NCI-H2107 treated with DMSO at 0.1 percent for 48 hours (cell line): ENCODE measurements around the gene RABGGTA.

Experiments
- DNase-seq: peaks from one replicate; lab custom pipeline; 2025; ENCODE audit not compliant: unreplicated experiment; lab: John Stamatoyannopoulos, UW

Gene RABGGTA

DNA sequence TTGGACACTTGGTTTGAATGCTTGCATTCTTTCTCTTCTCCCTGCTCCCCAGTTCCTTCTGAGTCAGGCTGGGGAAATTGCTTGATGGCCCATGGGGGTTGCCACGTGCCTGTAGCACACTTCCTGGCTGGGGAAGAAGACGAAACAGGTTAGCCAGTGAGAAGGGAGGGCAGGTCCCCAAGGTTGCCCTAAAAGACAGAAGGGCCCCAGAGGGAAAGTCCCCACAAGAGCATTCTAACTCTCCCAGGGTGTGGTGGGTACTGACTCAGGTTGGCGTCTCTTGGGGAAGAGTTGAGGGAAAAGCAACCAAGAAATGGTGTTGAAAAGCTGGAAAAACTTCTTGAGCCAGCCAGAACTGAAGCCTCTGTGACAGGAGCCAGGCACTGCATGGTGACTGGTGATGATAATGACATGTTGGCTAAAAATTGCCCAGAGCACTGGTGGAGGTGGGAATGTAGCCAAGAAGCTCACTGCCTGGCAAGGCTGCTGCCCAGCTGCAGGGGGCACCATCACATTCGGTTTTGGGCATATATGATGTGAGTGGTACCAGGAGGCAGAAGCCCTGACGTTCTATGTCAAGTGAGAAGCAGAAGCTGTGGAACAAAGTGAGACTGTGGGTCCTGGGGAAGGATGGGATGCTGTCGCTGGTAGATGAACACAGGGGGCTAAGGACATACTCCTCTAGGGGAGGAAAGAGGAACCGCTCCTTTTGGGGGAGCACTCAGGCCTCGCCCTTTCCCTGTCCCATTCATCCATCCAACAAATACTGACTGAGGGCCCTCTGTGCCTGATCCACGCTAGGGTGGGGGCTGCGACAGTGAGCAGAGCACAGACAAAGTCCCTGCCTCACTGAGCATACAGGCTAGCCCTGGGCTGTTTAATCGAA lies 8.1 kb upstream of the RABGGTA start:
- no peak for DNase-seq

DNA sequence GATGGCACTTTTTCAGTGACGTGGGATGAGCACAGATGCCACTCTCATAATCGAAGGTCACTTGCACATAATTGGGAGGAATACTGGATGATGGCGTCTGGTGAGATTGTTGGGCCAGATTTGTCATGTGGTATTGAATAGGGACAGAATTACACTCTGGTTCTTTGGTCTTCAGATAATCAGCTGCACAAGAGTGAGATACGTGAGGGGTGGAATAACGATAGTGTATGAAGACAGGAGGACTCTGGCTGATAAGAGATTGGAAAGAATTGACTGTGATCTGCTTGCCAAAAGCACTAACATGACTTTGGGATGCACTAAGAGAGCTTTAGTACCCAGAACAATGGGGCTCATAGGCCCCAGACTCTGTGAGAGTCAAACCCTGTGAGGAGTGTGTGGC lies 7.0 kb upstream of the RABGGTA start:
- no peak for DNase-seq

DNA sequence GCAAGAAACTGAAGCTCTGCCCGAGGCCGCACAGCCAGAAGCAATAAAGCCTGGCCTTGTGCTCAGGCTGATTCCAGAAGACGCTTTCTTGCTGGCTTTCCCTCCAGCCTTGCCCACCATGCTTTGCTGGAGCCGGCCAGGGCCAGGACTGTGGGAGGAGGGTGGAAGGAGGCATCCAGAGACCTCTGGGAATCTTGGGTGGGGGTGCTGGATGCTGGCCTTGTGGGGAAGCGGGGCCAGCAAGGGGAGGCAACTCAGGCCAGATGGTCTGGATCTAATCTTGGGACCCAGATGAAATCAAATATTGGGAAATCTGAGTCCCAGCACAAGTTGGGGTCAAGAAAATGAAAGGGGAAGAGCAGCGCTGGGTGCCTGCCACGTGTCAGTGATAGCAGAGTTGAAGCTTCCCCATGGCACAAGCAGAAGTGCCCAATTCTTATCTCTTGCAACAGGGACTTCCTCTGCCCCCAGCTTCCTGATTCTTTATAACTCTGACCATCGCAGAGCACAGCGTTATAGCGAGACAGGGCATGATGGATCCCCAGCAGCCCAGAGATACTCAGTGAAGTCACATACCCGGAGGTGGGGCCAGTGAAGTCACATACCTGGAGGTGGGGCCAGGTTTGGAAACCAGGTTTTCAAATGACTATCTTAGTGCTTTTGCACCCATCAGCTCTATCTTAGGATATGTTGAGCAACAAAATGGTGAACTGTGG lies 6.4 kb upstream of the RABGGTA start:
- no peak for DNase-seq

DNA sequence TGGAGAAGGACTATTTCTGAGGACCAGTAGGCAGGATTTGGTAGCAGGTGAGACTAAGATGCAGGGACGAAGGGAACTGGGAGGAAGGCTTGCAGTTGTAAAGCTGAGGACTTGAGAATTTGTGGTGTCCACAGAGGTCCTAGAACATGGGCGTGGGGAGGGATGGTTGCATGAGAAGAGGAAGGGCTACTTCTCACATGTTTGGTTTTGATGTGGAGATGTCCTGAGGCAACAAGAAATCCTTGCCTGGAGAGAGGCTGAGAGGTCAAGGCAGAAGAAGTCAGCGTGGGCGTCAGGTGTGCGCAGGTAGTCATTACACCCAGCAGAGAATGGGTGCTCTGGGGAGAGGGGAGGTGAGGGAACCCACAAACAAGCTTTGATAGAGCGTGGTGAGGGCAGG lies 5.7 kb upstream of the RABGGTA start:
- no peak for DNase-seq

DNA sequence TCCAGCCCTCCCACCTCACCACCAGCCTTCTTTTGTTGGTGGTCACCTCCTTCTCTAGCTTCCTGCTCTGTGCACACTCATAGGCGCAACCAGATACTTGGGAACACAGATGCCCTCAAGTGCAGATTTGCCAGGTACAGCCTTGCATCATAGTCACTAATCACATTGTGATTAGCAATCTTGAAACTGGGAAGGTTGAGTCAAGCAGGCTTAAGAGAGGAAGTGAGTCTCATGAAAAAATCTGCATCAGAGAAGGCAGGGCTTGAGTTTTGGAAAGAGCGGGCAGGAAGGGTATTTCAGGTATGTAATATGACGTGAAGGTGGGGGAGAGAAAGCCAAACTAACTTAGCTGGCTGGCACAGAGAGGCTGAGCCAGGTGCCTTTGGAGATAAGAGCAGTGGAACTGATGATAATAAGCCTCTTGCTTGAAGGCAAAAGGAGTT lies 2.7 kb upstream of the RABGGTA start:
- no peak for DNase-seq

DNA sequence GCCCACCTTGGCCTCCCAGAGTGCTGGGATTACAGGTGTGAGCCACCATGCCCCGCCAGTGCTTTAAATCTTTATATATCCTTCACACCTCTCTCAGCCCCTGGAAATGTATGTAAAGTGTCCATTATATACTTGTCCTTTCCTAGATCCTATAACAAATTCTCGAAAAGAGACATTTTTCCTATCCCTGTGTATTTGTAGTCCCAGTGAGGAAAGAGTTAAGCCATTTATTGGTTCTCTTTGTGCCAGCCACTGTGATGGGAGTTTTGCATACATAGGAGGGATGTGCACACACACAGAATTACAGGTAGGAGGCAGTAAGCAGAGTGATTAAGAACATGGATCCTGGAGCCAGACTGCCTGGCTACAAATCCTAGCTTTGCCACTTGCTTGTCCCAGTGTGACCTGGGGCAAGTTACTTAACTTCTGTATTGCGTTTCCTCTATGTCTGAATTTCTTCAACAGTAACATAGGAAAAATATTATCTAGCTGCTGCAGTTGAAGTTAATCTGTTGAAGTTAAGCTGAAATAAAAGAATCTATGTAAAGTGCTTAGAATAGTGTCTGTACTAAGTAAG lies 2.1 kb upstream of the RABGGTA start:
- no peak for DNase-seq

DNA sequence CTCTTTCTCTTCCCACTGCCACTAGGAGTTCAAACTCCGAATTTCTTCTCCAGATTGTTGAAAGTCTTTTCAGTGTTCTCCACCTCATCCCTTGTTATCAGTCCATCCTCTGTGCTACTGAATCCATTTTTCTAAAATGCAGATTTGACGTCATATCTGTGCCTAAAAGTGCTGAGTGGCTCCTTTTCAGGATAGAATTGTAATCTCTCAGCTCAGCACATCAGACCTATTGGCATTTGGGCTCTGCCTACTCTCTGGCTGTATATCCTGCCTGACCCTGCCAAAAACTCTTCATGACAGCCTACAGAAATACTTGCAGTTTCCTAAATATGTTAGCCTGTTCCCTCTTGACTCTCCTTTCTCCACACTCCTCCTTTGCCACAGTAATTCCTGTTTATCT lies 1.1 kb upstream of the RABGGTA start:
- no peak for DNase-seq

DNA sequence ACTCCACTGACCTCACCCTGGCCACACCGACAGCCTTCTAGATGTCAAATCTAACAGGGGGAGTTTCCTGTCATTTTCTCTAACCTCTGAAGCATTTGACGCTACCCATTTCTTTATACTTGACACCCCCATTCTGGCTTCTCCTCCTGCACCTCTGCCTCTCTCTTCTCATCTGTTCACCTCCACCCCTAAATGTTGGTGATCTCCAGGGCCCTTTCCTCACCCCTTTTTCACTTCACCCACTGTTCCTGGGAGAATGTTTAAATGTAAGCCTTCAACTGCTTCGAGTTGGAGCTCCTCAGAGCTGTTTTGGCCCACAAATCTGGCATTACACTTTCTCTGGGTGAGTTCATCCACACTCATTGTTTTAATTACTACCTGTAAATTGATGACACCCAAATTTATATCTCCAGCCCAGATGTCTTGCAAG lies 452 bp upstream of the RABGGTA start:
- no peak for DNase-seq

DNA sequence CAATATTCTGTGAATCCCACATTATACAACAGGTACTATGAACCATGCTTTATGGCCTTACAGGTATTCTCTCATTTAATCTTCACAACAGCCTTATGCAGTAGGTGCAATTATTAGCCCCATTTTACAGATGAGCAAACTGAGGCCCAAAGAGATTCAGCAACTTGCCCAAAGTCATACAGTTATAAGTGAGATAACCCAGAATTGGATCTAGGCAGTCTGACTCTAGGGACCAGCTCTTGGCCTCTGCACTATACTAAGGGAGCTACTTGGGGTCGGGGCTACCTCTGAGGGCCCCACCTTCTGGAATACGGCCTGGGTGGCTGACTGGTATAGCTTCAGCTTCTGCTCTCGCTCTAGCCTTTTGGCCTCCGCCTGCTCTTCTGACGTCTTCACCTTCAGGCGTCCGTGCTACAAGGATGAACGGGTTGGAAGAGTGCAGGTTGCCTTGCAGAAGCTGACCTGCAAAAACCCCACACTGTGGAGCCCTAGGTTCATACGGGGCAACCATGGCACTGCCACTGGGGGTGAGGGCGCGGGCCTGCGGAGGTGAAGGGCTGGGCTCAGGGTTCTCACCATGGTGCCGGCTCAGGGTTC lies 762 bp downstream of the RABGGTA start:
- DNase-seq = no peak

DNA sequence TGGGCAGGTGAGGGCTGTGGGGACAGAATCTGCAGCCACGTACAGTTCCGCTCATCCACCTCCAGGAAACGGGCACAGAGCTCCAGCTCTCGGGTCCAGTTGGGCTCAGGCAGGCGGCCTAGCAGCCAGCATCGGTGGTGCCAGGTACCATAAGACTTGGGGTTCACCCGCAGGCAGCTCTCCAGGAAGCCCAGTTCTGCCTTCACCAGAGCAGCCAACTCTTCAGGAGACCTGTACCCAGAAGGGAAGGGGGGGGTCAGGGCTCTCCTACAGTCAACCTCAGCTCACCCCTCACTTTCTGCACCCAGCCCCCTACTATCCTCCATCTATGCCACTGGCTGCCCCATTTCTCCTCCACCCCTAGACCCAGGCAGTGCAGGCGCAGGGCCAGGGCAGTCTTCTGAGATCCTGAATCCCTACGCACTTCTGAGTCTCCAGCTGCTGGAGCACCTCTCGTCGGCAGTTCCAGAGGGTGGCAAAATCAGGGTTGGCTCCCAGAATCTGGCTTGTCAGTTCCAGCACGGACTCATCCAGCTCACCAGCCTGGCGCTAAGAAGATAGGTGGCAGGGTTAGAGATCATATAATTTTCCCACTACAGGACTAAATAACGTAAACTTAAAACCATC lies 1.4 kb downstream of the RABGGTA start:
- DNase-seq = no peak

DNA sequence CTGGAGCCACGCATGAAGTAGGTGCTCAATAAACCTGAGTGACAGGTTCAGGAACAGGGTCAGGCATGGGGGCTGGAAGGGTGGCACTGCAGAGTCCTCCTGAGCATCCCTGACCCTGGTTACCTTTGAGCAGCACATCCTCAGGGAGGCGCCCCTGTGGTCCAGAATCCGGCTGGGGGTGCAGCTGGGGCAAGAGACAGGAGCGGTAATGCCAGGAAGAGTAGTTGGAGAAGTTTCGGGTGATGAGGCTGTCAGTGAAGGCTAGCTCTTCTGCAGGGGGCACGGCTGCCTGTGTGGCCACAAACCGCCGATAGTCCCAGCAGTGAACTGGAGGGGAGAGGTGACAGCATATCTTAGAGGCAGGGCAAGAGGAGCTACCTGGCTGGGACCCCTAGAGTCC lies 2.0 kb downstream of the RABGGTA start:
- DNase-seq = no peak

DNA sequence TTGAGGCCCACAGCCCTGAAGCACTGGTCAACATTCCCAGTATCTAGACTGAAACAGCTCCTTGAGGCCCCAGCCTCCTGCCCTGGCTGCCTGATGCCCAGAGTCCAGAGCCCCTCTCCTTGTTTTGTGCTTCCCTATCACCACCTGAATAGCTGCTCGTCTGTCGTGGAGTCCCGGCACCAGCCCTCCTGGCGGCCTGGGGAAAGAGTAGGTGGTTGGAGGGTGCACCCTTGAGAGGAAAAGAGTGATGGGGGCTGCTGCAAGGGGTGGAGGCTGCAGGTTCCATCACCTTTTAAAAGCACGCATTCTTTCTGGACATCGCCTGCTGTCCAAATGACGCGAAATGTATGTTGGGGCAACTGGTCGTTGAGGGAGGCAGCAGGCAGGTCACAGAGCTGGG lies 3.2 kb downstream of the RABGGTA start:
- no peak for DNase-seq

DNA sequence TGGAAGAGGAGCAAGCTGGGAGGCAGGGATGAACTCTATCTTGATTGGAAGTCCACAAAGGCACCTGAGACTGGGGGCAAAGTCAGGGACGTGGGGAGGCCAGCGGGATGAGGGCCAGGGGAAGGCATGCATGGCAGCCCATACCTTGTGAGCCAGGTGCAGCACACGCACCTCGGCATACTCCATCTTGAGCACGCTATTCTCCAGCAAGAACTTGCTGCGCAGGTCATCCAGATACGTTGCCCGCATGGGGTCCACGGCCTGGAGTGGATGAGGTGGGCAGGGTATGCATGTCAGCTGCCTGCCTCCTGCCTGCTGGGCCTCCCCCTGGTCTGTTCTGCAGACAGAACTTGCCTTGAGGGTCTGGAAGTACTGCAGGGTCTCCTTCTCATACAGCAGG lies 3.9 kb downstream of the RABGGTA start:
- no peak for DNase-seq

DNA sequence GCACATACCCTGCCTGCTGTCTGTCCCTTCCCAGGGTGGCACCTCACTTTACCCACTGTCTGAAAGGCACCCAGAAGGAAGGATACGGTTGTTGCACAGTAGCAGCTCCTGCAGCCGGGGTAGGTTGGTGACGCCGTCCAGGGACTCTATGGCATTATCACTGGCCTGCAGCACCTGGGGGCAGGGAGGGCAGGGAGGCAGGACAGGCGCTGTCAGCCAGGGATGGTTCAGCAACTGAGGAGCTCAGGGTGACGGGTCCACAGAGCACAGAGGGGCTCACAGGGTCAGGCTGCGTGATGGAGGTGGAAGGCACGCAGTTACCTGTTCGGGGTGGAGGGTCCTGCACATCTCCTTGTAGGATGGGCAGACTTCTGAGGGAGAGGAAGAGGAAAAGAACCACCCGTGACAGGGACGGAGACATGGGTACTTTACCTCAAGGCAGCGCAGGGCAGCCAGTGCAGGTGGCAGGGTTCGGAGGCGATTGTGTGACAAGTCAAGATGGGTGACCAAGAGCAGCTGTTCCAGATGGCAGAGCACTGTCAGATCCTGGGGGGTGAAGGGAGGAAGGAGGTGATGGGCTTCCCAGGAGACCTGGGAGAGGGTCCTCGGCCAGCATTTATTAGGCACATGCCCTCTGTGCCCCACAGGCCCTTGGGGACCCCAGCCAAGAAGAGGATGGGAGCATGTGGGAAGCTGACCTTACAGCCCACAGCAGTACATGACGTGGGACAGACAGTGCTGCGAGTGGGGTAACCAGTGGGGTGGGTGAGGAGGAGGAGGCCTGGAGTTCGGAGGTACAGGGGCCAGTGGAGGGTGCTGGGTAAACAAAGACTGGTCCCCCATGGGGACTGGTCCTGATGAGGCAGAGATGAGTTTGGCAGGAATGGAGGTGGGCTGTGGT lies 4.8 kb downstream of the RABGGTA start:
- DNase-seq = no peak

DNA sequence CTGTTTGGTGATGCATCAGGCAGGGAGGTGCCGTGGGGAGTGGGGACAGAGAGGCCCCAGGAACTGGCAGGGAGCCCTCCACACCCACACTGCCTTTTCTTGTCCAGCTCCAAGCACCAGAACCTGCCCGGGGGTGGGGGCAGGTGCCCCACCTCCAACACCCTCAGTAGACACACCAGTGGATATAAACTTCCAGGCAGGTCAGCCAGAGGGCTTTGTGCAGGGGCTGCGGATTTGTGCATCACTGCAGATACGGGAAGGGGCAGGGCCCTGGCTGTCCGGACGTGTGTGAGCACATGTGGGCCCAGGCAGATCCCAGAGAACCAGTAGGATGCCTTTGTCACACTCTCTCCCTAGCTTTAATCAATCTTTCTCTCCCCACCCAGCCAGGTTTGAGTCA lies 7.1 kb downstream of the RABGGTA start:
- no peak for DNase-seq

DNA sequence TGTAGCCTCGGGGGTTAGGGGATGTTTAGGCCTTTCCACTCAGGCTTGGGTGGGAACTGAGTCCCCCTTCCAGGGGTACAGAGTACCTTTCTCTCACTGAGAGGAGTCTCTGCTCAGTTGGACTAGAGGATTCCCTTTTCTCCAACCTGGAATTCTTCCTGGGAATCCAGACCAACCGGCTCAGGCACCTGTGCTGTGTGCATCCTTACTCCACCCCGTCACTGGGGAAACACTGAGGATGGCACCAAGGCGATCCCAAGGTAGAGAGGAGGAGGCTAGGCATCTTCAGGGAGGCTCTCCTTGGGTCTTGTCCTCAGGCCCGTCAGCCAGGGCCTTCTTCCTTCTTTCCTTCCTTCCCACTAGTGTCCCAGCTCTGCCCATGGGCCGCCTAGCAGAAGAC lies 7.5 kb downstream of the RABGGTA start:
- DNase-seq = no peak

DNA sequence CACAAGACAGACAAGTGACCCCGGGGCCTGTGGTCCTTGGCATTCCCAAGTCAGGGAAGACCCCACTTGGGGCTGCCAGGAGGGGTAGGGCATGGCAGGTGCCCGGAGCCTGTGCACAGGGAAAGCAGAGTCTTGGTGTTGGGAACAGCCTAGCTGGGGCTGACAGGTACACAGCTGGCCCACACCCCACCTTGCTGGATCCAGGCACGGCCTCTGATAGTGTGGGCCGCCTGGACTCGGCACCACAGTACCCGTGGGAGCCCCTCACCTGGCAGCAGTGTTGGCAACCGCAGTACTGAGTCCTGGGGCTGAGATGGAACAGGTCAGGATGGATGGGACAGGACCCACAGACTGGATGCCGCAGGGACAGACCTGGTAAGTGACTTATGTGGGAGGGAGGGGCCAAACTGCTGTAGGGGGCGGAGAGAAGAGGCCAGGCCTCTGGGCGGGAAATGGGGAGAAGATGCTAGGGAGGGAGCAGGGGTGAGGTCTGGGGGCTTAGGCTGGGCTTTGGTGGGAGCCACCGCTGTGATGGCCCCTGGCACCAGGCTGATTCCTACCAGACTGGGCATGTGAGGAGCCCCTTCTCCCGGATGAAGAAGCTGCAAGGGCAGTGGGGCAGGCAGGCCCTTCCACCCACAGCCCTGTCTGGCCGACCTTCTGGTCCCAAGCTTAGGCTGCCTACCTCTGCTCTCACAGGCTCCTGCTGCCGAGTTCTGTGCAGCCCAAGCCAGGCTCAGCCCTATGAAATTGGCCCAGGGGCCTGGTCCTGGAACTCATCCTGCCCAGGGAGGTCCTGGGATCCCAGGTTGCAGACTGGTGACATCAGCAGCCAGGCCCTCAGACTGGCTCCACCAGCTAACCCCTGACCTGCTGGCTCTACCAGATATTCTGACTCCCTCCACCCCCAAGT lies 8.3 kb downstream of the RABGGTA start, which contains the start of gene TGM1:
TSS of gene TGM1 (minus strand) at position 357 of the 913 bp plus-strand sequence. CDS start 825 bp downstream, outside the sequence.
- no peak for DNase-seq

DNA sequence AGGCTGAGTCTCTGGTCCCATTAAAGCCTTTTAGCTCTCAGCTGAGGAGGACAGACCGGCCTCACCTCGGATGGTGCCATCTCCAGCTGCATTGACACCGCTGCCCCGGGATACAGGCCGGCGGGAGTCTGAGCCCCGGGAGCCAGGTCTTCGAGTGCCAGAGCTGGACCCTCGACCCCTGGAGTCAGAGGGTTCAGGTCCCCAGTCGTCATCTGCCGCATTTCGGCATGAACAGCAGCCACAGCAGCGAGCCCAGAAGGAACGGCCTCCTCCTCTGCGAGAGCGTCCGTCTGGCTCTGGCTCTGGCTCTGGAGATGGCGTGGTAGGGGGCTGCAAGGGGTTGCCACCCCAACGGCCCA lies 9.4 kb downstream of the RABGGTA start:
- DNase-seq = no peak
